PC-3 (cell line): ENCODE results near the gene LMTK2.

Source experiments
- EZH2 ChIP-seq: fragments of 300-600 bp; sonication (generic); IDR thresholded peaks from one replicate; pipeline ENCODE4 v1.6.1; 2017; ENCODE audit warnings: antibody characterized with exemption, mild to moderate bottlenecking, low read length; ENCODE audit not compliant: unreplicated experiment
- TF ChIP-seq, protein P1 (sequence below): fragments of 300-600 bp; sonication (generic); conservative IDR thresholded peaks from 2 replicates; pipeline ENCODE4 v1.5.1; 2017; ENCODE audit warnings: antibody characterized with exemption, low read depth, mild to moderate bottlenecking, low read length

DNA sequence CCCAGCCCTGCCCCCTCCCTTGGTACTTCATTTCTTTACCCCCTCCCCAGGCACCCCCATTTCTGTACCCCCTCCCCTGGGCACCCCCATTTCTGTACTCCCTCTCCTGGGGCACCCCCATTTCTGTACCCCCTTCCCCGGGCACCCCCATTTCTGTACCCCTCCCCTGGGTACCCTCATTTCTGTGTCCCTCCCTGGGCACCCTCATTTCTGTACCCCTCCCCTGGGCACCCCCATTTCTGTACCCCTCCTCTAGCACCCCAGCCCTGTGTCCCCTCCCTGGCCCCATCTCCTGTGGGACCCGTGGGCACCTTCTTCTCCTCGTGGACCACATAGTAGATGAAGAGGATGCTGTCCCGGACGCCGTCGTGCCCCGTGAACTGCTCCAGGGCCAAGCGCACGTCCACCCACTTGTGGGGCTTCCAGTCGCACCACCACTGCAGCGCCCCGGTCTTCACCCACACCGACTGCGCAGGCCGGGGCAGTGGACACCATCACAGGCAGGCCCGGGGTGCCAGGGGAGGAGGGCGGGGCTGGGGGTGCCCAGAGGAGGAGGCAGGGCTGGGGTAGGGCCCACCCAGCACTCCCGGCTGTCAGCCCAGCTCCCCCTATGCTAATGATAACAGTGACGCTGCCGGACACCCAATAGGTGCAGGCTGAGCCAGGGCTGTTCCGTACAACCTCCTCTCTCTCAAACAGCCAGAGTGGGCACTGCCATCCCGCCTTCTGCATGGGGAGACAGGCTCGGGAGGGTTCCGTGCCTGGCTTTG lies 125.0 kb downstream of the LMTK2 start:
- TF ChIP-seq, protein P1, sequence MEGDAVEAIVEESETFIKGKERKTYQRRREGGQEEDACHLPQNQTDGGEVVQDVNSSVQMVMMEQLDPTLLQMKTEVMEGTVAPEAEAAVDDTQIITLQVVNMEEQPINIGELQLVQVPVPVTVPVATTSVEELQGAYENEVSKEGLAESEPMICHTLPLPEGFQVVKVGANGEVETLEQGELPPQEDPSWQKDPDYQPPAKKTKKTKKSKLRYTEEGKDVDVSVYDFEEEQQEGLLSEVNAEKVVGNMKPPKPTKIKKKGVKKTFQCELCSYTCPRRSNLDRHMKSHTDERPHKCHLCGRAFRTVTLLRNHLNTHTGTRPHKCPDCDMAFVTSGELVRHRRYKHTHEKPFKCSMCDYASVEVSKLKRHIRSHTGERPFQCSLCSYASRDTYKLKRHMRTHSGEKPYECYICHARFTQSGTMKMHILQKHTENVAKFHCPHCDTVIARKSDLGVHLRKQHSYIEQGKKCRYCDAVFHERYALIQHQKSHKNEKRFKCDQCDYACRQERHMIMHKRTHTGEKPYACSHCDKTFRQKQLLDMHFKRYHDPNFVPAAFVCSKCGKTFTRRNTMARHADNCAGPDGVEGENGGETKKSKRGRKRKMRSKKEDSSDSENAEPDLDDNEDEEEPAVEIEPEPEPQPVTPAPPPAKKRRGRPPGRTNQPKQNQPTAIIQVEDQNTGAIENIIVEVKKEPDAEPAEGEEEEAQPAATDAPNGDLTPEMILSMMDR: no peak
- TF ChIP-seq EZH2: no peak
